ENCODE measurements around the gene RALGPS1. TPM values are rescaled to one million over a fixed set of nuclear protein-coding genes. Genes with fewer than 3 reads are reported as not detected.
A peak's percentile ranks its signal among the peaks of the same experiment; 100 is the strongest.

The RALGPS1 gene
- total and polyA plus RNA-seq, 7 donors = 6.6 to 18.6 (median 11.4) TPM

DNA sequence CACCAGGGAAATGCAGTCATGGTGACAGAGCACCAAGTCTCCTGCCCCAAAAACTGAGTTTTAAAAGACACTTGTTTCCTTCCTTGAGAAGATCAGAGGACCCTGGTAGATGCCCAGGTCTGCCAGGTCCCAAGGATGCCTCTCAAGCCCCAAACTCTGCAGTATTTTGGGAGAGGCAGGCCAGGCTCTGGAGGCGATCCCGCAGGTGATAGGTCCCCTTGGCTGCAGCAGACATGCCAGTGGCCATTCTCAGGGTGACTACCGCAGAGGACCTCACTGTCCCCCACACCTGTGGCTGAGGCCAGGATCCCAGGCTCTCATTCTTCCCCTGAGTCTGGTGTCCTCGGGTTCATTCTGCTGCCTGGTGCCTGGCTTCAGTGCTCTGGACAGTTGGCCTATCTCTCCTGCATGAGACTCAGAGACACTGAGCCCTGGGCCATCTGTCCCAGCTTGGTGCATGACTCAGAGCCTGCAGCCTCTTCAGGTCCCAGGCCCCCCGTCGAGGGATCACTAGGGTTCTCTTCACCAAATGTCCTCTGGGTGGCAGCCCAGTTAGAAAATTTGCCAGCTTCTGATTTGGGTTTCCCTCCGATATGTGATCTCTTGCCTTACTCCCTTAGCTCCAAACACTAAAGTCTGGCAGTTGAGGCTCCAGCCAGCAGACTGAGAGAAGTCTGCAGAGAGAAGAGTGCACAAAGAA is 290.3 kb downstream of the RALGPS1 start:
- Histone ChIP-seq H3K4me3 (no peak overlapping the region), H3K36me3 (no peaks in the 10 kb centered on the region), H3K9me3 (no peaks in the 10 kb centered on the region), H3K27ac (no peak overlapping the region), H3K27me3 (no peaks in the 10 kb centered on the region), H3K4me1 (peaks cover 0 to 33% (median 14%) of the 10 kb centered on the region in 4 donors)
- TF ChIP-seq POLR2AphosphoS5 (IDR thresholded peaks at IDR 0.05) = no peak
- TF ChIP-seq CTCF (IDR thresholded peaks at IDR 0.05) = no peak
- no peak for TF ChIP-seq POLR2A (IDR thresholded peaks at IDR 0.05)
- TF ChIP-seq EP300 (IDR thresholded peaks at IDR 0.05) = no peak
- intact Hi-C loops (cut with DNase I) = no loop called here
- peak; percentile 66 for DNase-seq
- WGBS, 2 donors = 79 to 85% methylated on average over 7 of the region's 7 CpGs

DNA sequence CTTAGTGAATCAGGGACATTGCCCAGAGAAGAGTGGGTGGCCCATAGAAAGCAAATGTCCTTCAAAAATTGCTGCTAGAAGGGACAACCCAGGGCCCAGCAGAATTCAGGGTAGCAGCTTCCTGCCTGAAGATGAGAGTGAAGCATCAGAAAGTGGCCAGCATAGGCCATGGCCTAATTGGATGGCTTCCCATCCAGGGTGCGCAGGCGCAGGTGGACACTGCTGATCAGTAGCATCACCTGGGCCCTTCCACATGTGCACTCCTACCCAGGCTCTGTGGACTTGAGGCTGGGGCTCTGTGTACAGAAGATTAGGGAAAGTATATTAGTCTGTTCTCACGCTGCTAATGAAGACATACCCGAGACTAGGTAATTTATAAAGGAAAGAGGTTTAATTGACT is 291.4 kb downstream of the RALGPS1 start:
- peak; percentile 47 for DNase-seq
- WGBS, 2 donors = 97 to 98% methylated on average over 4 of the region's 4 CpGs

GRCh38 chr9:127206666-127207065 is 292.1 kb downstream of the RALGPS1 start:
- peaks cover 0 to 24% (median 14%) of the 10 kb centered on the region in 4 donors for H3K4me1 ChIP-seq
- WGBS, 2 donors = 96% methylated on average over 3 of the region's 3 CpGs
- no peaks in the 10 kb centered on the region for H3K9me3 ChIP-seq
- no peaks in the 10 kb centered on the region for H3K27me3 ChIP-seq
- no peak overlapping the region for H3K27ac ChIP-seq
- no peak for DNase-seq
- H3K36me3 ChIP-seq = no peaks in the 10 kb centered on the region
- H3K4me3 ChIP-seq = no peak overlapping the region
- intact Hi-C loops (cut with DNase I) = no loop called here
- no peak for TF ChIP-seq POLR2AphosphoS5 (IDR thresholded peaks at IDR 0.05)
- no peak for TF ChIP-seq POLR2A (IDR thresholded peaks at IDR 0.05)
- TF ChIP-seq CTCF (IDR thresholded peaks at IDR 0.05) = no peak
- TF ChIP-seq EP300 (IDR thresholded peaks at IDR 0.05) = no peak

More for the DNA sequence above, 291.4 kb downstream of the RALGPS1 start:
- Histone ChIP-seq H3K36me3 (no peaks in the 10 kb centered on the region), H3K4me1 (peaks cover 0 to 29% (median 14%) of the 10 kb centered on the region in 4 donors), H3K27me3 (no peaks in the 10 kb centered on the region), H3K9me3 (no peaks in the 10 kb centered on the region), H3K27ac (no peak overlapping the region), H3K4me3 (no peak overlapping the region)
- TF ChIP-seq EP300 (IDR thresholded peaks at IDR 0.05) (no peak), POLR2AphosphoS5 (IDR thresholded peaks at IDR 0.05) (no peak), POLR2A (IDR thresholded peaks at IDR 0.05) (no peak), CTCF (IDR thresholded peaks at IDR 0.05) (no peak)
- intact Hi-C loops (cut with DNase I) = no loop called here

GRCh38 chr9:127207734-127208410 is 293.3 kb downstream of the RALGPS1 start:
- WGBS, 2 donors = 94 to 95% methylated on average over 11 of the region's 11 CpGs
- H3K9me3 ChIP-seq = no peaks in the 10 kb centered on the region
- no peak for TF ChIP-seq POLR2A (IDR thresholded peaks at IDR 0.05)
- TF ChIP-seq CTCF (IDR thresholded peaks at IDR 0.05) = no peak
- TF ChIP-seq POLR2AphosphoS5 (IDR thresholded peaks at IDR 0.05) = no peak
- TF ChIP-seq EP300 (IDR thresholded peaks at IDR 0.05) = no peak
- intact Hi-C loops (cut with DNase I) = no loop called here
- peaks cover 0 to 12% (median 2%) of the 10 kb centered on the region in 4 donors for H3K4me1 ChIP-seq
- peak; percentile 47 for DNase-seq
- no peak overlapping the region for H3K4me3 ChIP-seq
- H3K36me3 ChIP-seq = no peaks in the 10 kb centered on the region
- no peak overlapping the region for H3K27ac ChIP-seq
- no peaks in the 10 kb centered on the region for H3K27me3 ChIP-seq

Measured in sigmoid colon (tissue), 7 donors.